ENCODE measurements around the gene PPM1F.
"Not testable (repeated sequence)": the region's sequence is repeated elsewhere in the genome, so short reads cannot be mapped to it uniquely, and the experiment has no call there.

The PPM1F gene

DNA sequence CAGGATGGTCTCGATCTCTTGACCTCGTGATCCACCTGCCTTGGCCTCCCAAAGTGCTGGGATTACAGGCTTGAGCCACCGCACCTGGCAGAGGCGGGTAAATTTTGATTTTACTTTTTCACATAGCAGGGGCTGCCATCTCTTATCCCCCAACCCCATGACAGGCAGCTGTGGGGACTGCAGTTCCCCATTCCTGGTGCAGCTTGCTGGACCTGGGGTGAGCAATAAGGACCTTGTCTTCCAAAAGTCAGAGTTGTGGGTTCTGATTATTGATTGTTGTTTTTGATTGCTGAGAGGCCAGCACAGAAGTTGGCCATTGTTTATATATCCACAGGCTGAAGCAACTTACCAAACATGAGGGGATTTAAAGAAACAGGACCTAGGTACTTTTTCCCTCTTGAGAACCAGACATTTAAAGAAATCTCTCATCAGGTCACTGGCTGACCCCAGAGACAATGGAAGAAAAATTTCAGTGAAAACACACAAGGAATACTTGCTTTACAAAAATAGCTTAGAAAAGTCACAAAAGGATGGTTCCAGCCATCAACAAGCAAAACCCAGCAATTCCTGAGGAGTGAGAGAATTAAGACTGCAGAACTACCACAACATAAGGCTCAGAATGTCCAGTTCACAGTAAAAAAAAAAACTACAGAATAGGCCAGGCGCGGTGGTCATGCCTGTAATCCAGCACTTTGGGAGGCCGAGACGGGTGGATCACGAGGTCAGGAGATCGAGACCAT is 63.2 kb downstream of the PPM1F start:
- no peak for DNase-seq (ENCODE audit: low spot score)

DNA sequence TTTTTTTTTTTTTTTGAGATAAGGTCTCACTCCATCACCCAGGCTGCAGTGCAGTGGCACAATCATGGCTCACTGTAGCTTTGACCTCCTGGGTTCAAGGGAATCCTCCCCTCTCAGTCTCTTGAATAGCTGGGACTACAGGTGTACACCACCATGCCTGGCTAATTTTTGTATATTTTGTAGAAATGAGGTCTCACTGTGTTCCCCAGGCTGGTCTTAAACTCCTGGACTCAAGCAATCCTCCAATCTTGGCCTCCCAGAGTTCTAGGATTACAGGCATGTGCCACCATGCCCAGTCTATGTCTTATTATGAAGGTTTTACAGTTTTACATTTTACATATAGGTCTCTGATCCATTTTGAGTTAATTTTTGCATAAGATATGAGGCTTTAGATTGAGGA is 64.8 kb downstream of the PPM1F start:
- no peak for DNase-seq (ENCODE audit: low spot score)

DNA sequence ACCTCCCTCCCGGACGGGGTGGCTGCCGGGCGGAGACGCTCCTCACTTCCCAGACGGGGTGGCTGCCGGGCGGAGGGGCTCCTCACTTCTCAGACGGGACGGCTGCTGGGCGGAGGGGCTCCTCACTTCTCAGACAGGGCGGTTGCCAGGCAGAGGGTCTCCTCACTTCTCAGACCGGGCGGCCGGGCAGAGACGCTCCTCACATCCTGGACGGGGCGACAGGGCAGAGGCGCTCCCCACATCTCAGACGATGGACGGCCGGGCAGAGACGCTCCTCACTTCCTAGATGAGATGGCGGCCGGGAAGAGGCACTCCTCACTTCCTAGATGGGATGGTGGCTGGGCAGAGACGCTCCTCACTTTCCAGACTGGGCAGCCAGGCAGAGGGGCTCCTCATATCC is 68.7 kb downstream of the PPM1F start:
- DNase-seq (ENCODE audit: low spot score), result not testable (repeated sequence)

DNA sequence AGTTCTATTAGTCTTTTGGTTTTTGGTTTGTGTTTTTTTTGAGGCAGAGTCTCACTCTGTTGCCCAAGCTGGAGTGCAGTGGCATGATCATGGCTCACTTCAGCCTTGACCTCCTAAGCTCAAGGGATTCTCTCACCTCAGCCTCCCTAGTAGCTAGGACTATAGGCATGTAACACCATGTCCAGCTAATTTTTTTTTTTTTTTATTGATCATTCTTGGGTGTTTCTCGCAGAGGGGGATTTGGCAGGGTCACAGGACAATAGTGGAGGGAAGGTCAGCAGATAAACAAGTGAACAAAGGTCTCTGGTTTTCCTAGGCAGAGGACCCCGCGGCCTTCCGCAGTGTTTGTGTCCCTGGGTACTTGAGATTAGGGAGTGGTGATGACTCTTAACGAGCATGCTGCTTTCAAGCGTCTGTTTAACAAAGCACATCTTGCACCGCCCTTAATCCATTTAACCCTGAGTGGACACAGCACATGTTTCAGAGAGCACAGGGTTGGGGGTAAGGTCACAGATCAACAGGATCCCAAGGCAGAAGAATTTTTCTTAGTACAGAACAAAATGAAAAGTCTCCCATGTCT is 69.8 kb downstream of the PPM1F start:
- DNase-seq (ENCODE audit: low spot score), result not testable (repeated sequence)

DNA sequence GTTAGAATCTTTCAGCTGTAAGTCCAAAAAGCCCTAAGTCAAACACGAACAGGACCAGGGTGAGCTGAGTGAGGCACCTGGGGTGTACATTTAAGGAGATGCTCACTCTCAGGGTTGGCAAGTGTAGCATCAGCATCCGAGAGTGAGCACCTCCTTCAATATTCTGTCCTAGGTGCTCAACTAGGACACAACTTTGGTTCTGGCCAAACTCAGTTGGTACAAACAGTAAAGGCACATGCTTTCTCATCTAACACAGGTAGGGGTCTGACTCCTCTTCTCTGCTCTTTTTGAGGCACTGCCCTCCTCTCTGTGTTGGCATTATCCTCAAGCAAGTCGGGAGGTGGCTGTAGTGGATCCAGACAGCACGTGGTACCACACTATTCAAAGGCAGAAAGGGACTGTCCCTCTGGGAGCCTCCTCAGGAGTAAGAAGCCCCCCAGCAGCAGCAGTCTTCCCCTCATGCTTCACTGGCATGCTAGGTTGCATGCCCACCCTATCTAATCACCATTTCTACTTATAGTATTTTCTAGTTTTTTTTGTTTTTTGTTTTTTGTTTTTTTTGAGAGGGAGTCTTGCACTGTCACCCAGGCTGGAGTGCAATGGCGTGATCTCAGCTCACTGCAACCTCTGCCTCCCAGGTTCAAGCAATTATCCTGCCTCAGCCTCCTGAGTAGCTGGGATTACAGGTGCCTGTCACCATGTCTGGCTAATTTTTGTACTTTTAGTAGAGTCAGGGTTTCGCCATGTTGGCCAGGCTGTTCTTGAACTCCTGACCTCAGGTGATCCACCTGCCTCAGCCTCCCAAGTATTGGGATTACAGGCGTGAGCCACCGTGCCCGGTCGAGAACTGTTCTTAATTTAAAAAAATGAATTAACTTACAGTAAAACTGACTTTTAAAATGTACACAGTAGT is 70.6 kb downstream of the PPM1F start:
- no peak for DNase-seq (ENCODE audit: low spot score)

DNA sequence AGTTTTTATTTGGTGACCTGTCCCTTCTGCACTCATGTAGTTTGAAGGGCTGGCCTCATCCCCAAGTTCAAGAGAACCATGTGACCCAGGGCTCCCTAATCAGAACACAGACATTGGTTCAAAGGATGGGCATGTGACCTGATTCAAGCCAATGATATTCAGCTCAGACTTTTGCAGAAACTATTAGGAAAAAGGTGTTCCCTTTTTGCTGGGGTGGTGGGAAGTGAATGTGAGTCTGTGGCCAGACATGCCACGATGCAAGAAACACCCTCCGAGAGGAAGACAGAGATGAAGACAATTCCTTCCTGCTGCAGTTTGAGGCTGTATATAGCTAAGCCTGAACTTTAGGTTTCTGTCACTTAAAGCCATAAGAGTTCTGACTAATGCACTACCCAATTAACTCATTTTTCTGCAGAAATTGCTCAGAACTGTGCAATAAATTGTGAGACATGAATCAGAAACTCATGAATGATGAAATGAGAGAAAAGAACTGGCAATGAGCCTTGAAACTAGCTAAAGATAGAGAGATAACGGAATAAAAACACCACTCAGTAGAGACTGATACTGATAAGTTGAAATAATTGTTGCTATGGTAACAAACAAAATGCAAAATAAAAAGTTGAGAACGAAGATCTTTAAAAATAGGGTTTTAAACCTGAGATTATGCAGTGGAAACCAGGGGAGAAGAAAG is 76.0 kb downstream of the PPM1F start:
- no peak for DNase-seq (ENCODE audit: low spot score)

DNA sequence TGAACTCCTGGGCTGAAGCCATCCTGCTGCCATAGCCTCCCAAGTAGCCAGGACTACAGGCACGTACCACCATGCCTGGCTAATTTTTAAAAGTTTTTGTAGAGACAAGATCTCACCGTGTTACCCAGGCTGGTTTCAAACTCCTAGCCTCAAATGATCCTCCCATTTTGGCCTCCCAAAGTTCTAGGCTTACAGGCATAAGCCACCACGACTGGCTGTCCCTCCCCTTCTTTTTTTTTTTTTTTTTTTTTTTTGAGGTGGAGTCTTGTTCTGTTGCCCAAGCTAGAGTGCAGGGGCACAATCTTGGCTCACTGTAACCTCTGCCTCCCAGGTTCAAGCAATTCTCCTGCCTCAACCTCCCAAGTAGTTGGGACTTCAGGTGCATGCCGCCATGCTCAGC is 77.7 kb downstream of the PPM1F start:
- DNase-seq (ENCODE audit: low spot score), result not testable (repeated sequence)

DNA sequence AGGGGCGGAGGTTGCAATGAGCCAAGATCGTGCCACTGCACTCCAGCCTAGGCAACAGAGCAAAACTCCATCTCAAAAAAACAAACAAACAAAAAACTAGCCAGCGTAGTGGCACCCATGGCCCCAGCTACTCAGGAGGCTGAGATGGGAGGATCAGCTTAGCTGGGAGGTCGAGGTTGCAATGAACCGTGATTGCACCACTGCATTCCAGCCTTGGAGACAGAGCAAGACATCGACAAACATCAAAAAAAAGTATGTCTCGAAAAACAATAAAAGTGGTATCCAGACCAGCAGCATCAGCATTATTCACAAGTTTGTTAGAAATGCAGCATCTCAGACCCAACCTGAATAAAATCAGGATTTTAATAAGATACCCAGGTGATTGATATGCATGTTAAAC is 79.0 kb downstream of the PPM1F start:
- no peak for DNase-seq (ENCODE audit: low spot score)

DNA sequence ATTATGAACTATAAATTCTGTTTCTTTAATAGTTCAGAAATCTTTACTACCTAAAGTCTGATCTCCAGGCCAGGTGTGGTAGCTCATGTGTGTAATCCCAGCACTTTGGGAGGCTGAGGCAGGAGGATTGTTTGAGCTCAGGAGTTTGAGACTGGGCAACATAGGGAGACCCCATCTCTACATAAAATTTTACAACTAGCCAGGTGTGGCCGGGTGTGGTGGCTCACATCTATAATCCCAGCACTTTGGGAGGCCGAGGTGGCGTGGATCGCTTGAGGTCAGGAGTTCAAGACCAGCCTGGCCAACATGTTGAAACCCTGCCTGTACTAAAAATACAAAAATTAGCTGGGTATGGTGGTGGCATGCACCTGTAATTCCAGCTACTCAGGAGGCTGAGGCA is 79.9 kb downstream of the PPM1F start:
- DNase-seq (ENCODE audit: low spot score), result not testable (repeated sequence)
